HG02973 (cell line): ENCODE data around the gene MVK.

Experiments used
- ATAC-seq: cut with Tn5 transposase; IDR thresholded peaks from one replicate; pipeline ENCODE4 v1.9.1; 2021; ENCODE audit warnings: moderate library complexity; ENCODE audit not compliant: unreplicated experiment

Gene MVK

DNA sequence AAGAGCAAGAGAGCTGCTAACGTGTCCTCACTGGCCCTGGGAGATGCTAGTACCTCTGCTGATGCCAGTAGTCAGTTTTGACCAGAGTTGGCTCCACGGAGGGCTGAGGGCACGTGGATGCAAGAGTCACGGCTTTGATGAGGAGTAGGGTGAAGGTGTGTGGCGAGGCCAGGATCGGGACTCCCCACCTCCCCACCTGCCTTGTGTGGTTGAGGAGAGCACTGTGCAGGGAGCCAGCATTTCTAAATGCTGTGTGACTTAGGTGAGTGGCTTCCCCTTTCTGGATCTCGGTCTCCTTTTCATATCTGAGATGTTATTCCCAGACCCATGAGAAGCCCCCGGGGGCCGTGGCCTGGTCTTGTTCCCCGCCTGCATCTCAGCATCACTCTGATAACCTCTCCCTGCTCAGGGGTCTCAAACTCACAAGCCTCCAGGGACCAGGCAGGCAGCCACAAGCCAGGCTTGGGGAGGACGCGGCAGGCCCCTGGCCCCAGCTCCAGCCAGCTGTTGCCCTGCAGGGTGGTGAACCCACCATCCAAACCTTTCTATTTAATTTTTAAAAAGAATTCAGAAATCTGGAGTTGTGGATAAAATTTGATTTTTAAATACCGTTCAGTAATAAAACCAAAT lies 32.1 kb downstream of the MVK start:
- ATAC-seq: no peak

DNA sequence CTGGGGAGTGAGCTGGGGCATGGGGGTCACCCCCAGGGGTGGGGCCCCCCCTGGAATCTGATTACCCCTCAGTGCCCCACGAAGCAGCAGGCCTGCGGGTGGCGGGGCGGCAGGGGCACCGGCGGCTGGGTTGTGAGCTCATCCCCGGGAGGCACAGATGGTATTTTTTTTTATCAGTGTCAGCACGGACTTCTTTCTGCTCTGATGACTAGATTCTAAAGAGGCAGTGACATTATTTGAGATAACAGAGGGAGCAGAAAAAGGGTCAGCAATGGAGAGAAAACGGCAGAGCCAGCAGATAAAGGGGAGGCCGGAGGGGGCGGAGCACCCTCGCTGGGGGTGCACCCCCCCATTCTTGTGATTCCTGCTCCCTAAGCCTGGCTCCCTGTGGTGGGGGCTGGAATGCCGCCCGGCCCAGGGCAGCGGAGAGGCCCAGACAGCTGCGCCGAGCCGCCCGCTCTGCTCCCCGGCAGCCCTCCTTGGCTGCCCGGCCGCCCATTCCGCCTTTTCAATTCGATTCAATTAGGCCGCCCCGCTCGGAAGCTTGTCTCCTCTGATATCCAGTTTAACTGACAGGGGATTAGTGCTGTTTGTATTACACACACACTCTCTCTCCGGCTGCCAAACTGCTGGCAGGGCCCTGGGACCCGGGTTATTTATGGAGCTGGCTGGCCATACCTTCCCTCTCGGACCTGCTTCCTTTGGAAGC lies 32.9 kb downstream of the MVK start:
- no peak for ATAC-seq

DNA sequence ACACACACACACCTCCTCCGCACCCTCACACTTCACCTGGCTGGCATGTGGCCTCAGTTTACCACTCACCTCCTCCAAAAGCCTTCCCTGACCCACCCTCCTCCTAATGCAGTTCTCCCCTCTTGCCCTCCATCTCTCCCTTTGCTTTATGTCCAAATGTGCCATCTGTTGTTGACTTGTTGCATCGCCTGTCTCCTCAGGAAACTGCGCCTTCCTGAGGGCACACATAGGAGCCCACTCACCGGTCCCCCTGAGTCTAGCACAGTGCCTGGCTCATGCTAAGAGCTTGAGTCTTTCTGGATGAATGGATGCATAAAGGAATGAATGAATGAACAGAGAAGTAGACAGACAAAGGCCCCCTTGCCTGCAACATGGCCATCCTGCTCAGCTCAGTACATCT lies 34.0 kb downstream of the MVK start:
- ATAC-seq: no peak

DNA sequence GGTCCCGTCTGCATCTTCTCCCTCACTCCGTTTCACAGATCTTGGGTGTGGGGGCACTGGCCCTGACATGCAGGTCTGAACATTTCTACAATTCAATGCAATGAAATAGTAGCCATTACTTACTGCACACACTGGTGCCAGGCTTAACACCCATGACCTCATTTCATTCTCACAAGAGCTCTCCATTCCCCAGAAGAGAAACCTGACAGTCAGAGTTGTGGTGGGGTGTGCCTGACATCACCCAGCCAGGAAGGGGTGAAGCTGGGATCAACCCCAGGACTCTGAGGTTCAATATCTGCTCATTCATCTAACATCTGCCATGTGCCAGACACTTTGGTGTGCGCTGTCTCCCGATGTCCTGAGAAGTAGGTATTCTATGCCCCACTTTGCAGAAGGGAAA lies 34.7 kb downstream of the MVK start:
- no peak for ATAC-seq

DNA sequence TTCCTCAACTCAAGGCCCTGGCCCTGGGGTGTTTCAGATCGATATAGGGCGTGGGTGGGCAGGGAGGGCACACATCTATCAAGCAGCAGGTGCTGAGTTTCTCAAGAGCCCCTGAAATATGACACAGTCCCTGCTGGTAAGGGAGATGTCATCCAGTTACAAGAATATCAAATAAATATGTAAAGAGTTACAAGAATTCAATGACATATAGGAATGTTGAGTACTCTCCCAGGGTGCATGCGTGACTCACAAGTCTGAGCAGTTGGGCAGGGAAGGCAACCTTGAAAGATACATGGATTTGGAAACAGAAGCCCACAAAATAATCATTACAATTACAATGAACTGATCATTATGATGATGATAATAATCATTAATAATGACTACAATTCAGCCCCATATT lies 35.2 kb downstream of the MVK start:
- no peak for ATAC-seq

DNA sequence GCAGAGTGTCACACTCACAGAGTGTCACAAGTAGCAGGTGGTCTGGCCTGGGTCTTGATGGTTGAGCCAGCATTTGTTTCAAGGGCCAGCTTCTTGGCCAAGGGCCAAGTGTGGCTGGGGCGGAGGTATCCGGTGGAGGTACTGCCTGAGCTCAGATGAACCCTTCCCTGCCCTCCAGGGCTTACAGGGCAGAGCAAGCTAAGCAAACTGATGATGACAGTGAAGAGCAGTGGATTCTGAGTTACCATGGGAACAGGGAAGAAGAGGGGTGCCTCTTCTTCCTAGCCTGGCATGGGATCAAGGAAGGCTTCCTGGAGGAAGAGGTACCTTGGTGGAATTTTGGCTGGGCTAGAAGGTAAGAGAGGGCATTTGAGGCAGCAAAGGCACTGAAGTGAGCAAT lies 35.7 kb downstream of the MVK start:
- ATAC-seq: no peak

DNA sequence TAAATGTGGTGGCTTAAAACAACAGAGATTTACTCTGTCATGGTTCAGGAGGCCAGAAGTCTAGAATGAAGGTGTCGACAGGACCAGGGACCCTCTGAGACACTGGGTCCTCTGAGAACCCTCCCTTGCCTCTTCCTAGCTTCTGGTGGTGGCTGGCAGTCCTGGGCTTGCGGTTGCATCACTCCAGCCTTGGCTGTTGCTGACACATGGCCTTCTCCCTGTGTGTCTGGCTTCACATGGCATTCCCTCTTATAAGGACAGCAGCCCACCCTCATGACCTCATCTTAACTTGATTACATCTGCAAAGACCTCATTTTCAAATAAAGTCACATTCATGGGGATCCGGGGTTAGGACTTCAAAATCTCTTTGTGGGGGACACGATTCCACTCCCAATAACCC lies 36.9 kb downstream of the MVK start:
- no peak for ATAC-seq

DNA sequence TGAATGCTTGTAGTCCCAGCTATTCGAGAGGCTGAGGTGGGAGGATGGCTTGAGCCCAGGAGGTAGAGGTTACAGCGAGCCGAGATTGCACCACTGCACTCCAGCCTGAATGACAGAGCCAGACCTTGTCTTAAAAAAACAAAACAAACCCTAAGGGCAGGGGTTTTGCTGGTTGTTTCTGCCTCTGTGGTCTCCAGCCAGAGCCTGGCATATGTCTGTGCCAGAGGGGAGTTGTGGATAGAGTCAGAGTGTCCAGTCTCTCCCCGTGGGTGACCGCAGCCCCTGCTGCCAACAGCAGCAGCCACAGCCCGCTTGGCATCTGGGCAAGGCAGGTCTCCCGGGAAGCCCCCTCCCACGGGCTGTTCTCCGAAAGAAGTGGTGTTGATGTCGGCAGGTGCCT lies 37.6 kb downstream of the MVK start:
- ATAC-seq: no peak

DNA sequence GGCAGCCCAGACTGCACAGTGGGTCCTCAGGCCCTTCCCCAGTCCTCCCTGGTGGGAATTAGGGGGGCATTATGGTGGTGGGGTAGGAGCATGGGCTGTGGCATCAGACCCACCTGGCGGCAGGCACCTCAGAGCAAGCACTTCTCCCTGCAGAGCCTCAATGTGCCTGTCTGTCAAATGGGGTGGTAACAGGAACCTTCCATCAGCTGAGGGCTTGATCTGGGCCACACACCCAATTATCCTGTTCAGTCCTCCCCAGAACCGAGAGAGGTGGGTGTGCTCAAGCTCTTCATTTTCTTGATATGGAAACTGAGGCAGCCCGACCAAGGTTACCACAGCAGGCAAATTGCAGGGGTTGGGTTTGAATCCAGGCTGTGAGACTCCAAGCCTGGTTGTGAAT lies 38.4 kb downstream of the MVK start:
- no peak for ATAC-seq

DNA sequence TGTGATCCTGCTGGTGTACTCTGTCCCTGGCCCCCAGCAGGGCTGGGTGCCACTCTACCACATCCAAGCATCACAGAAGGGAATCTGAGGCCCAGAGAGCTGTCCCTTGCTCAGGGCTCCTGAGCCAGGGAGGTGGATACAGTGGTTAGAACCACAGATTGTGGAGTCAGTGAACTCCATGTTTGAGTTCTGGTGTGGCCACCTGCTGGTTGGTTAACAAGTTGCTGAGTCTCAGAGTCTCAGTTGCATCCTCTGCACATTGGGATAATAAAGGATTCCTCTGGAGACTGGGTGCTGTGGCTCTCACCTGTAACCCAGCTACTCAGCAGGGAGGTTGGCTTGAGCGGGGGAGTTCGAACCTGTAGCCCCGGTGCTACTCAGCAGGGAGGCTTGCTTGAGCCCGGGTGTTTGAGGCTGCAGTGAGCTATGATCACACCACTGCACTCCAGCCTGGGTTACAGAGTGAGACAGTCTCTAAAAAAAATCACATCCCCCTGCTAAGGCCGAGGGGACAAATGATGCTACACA lies 39.4 kb downstream of the MVK start:
- no peak for ATAC-seq

DNA sequence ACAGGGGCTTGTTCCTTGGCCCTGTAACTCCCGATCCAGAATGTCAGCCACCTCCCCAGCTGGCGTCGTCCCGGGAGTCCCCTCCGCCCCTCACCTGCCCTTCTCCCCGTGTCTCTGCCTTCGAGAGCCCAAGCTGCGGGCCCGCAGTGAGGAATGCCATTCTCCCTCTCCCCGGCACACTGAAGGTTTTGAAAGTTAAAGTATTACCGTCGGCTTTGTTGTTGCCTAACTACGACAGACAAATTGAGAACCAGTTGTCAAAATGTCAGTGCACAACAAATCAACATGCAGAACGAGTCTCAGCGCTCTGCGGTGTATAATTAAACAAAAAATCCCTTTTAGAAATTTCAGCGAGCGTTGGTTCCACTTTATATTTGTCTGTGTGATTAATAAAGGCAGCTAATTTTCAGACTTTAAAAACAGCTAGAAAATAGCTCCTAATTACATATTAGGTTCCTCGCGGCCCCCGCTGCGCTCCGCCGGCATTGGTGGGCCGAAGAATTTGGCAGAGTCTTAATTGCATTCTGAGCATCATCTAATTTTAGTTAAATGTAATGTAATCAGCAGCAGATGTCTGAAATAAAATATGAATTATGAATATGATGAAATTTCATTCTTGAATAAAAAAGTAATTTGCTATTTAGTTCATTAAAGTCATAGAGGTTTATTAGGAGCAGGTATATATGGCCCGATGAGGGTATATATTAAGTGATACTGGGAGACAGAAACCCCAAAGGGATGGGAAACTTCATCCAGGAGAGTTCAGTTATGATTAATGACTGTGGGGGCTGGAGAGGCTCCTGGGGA lies 40.3 kb downstream of the MVK start:
- no peak for ATAC-seq

DNA sequence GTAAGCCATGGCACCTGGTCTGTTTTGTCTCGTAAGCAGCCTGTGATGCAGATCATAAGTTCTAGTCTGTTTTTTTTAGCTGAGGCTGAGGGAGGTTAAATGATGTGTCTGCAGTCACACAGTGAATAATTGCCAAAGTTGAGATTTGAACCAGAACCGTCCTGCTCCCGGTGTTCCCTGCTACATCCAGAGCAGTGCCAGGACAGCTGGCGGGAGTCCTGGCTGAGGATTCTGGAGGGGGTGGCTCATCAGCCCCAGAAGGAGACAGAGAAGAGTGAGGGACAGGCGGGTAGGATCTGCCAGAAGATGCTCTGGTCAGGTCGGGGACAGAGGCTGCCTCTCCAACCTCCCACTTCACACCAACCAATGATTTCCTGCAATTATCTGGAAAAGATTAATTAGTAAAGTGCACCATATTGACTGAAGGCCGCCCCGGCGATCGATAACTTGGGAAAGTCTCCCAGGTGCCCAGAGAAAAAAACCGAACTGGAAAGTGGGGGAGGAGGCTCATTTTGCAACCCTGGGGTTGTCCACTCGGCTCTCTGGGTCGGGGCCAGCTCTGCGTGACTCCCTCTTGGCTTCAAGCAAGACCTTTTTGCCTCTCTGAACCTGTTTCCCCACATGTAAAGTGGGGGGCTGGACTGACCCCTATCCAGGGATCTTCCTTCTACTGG lies 42.1 kb downstream of the MVK start:
- no peak for ATAC-seq

DNA sequence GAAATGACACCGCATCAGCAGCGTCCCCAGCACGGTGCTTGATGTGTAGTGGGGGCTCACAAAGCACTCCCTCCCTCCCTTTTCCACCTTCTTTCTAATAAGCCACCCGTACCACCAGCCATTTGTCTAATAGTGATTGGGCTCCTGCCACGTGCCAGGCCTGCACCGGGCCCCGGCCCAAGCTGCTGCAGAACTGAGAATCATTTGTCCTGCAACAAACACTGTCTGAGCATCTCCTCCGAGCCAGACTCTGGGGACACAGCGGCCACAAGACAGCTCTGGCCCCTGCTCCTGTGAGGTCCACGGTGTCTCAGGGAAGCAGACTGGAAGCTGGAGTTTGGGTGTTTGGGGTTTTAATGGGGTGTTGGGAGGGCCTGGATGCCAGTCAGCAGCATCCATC lies 43.9 kb downstream of the MVK start:
- no peak for ATAC-seq

DNA sequence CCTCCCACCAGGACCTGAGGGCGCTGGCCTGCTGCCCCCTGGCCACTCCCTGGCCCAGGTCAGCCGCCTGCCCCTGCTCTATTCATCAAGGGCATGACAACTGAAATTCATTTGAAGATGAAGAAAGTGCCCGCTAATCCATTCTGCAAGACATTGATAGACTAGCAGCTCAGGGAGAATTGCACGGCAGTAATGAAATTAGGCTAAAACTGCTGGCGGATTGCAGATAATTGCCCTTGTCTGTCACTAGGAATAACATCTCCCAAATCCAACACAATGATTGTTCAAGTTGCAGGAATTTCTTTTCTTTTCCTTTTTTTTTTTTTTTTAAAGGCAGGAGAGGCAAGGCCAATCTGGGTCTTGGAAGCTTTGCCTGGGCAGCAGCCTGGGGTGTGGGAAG lies 44.5 kb downstream of the MVK start:
- ATAC-seq: no peak

DNA sequence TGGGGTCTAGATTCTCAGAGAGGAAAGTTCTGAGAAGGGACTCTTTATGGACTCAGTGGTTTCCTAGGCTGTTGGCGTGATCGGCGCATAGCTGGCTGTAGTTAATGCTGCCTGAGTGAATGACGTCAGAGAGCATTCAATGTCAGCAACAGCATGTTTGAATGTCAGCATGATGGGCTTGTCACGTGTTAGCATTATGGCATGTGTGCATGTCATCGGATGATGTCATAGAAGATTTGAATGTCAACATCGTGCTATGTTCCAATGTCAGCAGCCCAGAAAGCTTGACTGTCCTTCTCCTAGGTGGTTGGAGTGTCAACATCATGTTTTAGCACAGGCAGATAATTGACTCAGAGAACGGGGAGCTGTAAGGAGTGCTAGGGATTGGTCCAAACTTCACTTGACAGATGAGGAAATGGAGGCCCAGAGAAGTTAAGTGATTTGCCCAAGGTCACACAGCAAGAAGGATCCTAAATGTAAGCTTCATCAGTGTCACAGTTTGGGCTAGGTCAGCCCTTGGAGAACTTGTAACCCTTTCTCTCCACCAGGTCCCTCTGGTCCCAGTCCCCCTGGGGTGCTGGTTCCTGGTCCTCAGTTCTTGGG lies 45.5 kb downstream of the MVK start:
- ATAC-seq: no peak

DNA sequence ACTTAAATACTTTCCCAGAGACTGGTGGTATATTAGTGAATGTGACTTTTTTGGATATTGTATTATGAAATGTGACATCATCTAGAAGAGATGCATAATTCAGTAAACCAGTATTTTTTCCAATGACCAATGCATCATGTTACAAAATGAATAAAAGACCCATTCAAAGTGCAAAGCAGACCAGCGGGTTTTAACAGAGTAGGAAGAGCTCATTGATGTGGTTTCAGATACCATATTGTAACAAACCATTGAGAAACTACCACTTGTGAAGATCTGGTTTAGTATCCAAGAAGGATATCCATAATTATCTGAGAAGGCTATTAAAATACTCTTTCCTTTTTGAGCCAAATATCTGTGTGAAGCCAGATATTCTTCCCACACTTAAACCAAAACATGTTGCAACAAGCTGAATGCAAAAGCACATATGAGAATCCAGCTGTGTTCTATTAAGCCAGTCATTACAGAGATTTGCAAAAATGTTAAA lies 47.7 kb downstream of the MVK start:
- no peak for ATAC-seq

DNA sequence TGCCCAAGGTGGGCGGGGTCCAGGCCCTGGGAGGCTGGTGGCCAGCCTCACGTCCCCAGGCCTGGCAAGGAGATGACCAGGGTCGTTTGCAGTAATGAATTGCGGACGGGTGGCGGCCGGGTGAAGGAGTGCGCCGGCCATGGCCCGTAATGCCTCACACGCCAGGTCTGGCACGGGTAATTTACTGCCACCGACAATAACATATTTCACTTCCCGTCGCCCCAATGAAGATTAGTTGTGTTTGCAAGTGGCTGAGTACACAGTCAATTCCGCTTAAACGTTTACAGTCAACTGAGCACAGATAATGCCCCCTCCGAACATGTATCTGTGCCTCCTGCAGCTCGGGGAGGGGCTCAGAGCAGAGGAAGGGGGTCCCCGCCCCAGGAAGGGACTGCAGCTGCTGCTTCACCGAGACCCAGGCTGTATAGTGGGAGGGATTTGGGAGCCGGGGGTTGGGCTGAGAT lies 48.3 kb downstream of the MVK start:
- ATAC-seq: no peak

DNA sequence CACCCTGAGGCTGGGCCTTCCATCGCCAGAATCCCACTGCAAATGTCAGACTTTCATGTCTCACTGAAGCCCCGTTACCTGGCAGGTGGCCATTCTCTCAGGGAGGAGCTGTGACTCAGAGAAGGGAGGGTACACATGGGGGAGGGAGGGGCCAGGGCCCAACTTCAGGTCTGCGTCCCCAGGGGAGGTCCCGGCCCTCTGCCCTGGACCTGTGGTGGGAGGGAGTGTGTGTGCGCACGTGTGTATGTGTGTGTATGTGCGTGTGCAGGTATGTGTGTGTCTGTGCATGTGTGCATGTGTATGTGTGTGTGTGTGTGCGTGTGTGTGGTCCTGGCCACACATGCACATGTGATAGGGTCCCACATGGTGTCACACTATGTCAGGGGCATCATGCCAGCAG lies 50.9 kb downstream of the MVK start:
- ATAC-seq: no peak

DNA sequence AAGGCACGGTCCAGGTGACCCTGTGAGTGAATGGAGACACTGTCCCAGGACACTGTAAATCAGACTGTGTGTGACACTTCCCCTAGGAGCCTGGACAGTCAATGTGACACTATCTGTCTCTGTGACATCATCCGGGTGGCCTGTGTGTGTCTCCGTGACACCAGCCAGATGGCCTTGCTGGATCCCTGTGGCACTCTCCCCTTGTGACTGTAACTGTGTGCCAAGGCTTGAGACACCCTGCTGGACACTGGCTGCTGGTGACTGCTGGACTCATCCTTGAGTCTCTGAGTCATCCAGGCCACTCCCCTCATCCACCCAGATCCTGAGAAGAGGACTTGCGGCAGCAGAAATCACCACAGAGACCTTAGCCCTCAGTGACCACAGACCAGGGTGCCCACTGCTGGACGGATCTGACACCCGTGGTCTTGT lies 51.6 kb downstream of the MVK start:
- no peak for ATAC-seq

DNA sequence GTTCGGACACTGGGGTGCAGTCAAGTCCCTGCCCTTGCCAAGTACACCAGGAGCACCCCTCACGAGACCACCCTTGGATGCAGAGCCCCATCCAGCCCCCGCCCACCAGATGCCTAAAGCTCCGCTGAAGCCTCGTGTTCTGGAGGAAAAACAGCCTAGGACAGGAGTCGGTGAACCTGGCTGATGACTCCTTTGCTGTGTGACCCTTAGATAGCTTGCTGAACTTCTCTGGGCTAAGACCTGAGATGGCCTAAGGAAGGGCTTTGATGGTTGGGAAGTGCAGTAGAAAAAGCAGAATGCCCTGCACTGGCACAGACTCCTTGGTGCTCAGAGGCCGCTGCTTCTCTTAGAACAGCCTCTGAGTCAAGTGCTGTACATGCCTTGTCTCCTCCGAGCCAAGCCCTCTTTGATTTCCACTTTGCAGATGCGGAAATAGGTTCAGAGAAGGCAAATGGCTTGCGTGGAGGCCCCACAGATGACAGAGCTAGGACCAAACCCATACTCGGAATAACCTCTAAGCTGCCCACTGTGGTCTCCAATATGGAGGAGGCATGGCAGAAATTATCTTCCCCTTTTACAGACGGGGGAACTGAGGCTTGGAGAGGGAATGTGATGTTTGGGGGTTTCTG lies 52.3 kb downstream of the MVK start:
- no peak for ATAC-seq
